Fibroblast of mammary gland (primary cell): ENCODE data around the gene NLRP2B.
"Not testable (repeated sequence)": the region's sequence is repeated elsewhere in the genome, so short reads cannot be mapped to it uniquely, and the experiment has no call there.

ENCODE experiments used
- DNase-seq: peaks from one replicate; pipeline ENCODE4 v3.0.0-alpha.2; 2010; ENCODE audit warnings: low read depth
- H3K4me3 ChIP-seq: 2 replicates; pipeline ENCODE4 v1.5.1; 2011; ENCODE audit warnings: low read depth, mild to moderate bottlenecking, low read length, moderate library complexity; ENCODE audit not compliant: control insufficient read depth
- TF ChIP-seq, protein P1 (sequence below): conservative IDR thresholded peaks from 2 replicates; pipeline ENCODE4 v1.5.1; 2011; ENCODE audit warnings: low read depth, low read length, inconsistent platforms; ENCODE audit not compliant: control insufficient read depth, insufficient read depth

Gene NLRP2B

GRCh38 chrX:57680160-57680559 is at the start of gene NLRP2B:
Gene NLRP2B (minus strand): TSS chrX:57680260.
- TF ChIP-seq, protein P1, sequence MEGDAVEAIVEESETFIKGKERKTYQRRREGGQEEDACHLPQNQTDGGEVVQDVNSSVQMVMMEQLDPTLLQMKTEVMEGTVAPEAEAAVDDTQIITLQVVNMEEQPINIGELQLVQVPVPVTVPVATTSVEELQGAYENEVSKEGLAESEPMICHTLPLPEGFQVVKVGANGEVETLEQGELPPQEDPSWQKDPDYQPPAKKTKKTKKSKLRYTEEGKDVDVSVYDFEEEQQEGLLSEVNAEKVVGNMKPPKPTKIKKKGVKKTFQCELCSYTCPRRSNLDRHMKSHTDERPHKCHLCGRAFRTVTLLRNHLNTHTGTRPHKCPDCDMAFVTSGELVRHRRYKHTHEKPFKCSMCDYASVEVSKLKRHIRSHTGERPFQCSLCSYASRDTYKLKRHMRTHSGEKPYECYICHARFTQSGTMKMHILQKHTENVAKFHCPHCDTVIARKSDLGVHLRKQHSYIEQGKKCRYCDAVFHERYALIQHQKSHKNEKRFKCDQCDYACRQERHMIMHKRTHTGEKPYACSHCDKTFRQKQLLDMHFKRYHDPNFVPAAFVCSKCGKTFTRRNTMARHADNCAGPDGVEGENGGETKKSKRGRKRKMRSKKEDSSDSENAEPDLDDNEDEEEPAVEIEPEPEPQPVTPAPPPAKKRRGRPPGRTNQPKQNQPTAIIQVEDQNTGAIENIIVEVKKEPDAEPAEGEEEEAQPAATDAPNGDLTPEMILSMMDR, result no peak
- no peak within 1 kb of the TSS for H3K4me3 ChIP-seq
- DNase-seq, result no peak

GRCh38 chrX:57725995-57726394 is 45.9 kb upstream of the NLRP2B start:
- not testable (repeated sequence) for DNase-seq, H3K4me3 ChIP-seq

DNA sequence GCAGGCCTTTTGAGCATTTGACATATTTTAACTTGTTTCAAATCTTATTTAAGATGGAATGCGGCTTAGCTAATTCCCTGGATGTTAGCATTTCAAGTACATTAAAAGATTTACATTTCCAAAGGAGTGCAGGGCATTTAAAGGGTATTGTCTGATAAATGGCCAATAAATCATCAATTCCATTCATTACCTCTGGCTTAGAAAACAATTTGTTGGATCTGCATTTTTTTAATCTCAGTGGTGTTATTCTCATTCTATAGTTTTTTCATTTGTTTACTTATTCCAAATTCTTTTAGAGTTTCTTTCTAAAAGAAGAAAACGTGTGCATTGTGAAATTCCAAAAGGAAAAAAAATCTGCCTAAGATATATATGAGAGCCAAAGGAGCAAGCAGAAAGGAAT is 1.3 kb upstream of the NLRP2B start:
- DNase-seq, result no peak
- TF ChIP-seq, protein P1, result no peak
- no peak overlapping the region for H3K4me3 ChIP-seq

DNA sequence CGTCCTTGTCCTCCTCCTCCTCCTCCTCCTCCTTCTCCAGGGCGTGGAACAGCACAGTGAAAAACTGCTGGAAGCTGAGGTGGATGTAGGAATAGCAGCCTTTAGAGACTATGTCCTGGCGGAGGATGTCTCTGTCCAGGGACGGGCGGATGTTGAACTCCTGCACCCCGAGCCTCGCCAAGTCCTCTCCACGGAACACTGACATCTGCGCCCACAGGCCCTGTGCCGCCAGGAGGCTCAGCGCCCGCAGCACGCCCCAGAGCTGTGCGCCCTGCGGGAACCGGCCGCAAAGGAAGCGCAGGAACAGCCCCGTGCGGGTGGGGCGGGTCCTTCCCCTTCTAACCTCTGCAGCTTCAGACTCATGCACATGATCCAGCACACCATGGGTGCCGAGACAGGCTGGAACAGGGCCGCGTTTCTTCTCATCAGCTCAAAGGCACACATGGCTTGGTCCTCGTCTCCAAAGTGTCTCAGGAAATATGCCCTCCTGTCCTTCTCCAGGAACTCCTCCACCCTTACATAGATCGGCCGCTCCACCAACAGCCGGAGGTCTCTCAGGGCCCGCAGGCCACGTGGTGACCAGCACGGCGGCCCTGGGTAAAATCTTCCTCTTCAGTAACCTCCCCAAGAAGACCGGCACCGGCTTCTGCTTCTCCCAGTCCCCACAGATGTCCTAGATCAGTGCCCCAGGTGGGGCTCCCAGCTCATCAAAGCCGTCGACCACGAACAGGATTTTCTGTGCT is 1.2 kb downstream of the NLRP2B start:
- TF ChIP-seq, protein P1, result no peak
- no peak overlapping the region for H3K4me3 ChIP-seq
- no peak for DNase-seq

DNA sequence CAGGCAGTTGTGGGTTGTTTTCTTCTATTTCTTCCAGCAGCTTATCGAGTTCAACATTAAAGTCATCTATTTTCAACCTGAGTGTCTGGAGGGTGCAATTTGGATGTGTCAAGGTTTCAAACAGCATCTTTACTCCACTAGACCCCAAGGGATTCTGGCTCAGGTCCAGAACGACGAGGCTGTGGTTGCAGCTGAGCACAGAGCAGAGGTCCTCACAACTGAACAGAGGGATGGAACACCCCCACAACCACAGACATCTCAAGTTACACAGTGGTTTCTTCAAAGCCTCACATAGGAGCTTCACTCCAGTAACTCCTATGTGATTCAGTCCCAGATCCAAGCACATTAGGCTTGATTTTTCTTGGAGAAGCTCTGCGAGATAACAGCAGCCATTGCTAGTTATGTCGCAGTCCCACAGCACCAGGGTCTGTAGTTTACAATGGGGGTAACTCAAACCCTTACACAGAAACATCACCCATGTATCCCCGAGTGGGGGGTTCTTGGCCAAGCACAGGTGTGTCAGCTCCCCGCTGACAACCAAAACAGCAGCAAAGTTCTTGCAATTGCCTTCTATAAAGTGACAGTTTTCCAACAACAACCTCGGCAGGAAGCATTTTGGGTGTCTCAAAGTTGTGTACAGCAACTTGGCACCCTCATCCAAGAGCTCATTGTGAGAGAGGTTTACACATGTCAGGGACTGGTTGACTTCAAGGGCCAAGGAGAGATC is 2.8 kb downstream of the NLRP2B start:
- no peak overlapping the region for H3K4me3 ChIP-seq
- no peak for DNase-seq
- TF ChIP-seq, protein P1, result no peak

DNA sequence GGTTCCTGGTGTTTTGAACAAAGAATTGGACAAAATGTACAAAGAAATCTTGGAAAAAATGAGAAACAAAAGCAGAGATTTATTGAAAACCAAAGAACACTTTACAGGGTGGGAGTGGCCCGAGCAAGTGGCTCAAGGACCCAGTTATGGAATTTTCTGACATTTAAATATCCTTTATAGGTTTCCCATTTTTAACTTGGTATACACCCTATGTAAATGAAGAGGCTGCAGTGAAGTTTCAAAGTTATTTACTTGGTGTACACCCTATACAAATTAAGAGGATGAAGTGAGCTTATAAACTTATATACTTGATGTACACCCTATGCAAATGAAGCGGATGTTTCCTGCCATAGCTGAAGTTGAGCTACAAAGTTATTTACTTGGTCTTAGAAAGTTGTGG is 4.7 kb downstream of the NLRP2B start:
- DNase-seq, result no peak
- TF ChIP-seq, protein P1, result no peak
- H3K4me3 ChIP-seq, result no peak overlapping the region

GRCh38 chrX:57674861-57675260 is 5.2 kb downstream of the NLRP2B start:
- H3K4me3 ChIP-seq, result no peak overlapping the region
- TF ChIP-seq, protein P1, result no peak
- no peak for DNase-seq
